ENCODE measurements around the gene CCDC181. TPM values are rescaled to one million over a fixed set of nuclear protein-coding genes. Genes with fewer than 3 reads are reported as not detected.

The CCDC181 gene
- total and polyA plus RNA-seq, 2 of the 8 experiments (the other 6 are each of a cell fraction or from before 2014, with no cell fraction given), result 1.2 to 3.7 TPM

- no peak for TF ChIP-seq CHD7 (IDR thresholded peaks at IDR 0.05; ENCODE audit: insufficient replicate concordance, low read length)
- no peak for TF ChIP-seq ASH2L (IDR thresholded peaks at IDR 0.05; ENCODE audit: low read length)
- no peak for TF ChIP-seq HDAC2 (IDR thresholded peaks at IDR 0.05; ENCODE audit: borderline replicate concordance in 1 of 2, low read depth in 2 of 2, low read length in 2 of 2)
- TF ChIP-seq GTF2F1 (IDR thresholded peaks at IDR 0.05; ENCODE audit: borderline replicate concordance, low read depth, low read length), result no peak
- TF ChIP-seq TCF12 (IDR thresholded peaks at IDR 0.05; ENCODE audit: low read depth, low read length), result no peak
Observed at GRCh38 chr1:169364948-169365347, 62.3 kb downstream of the CCDC181 start (continued).
